Mesothelial cell of epicardium (in vitro differentiated cells): ENCODE results near the gene ELMO3. TPM values are rescaled to one million over a fixed set of nuclear protein-coding genes. Genes with fewer than 3 reads are reported as not detected.

ENCODE experiments used
- DNase-seq, 2 experiments: peaks; one replicate each; pipeline ENCODE4 v3.0.0; 2021; ENCODE audit warnings: low spot score in 2 of 2; ENCODE audit not compliant: unreplicated experiment in 2 of 2
- H3K27ac Mint-ChIP-seq: 2 replicates; pipeline ENCODE4 v1.8.0; 2021; ENCODE audit warnings: mixed read lengths
- H3K27me3 Mint-ChIP-seq: 2 replicates; pipeline ENCODE4 v1.8.0; 2021; ENCODE audit warnings: low read depth, mixed read lengths
- H3K36me3 Mint-ChIP-seq: 2 replicates; pipeline ENCODE4 v1.8.0; 2021; ENCODE audit warnings: mixed read lengths
- H3K4me1 Mint-ChIP-seq: 2 replicates; pipeline ENCODE4 v1.8.0; 2021; ENCODE audit warnings: mixed read lengths
- H3K4me3 Mint-ChIP-seq: 2 replicates; pipeline ENCODE4 v1.8.0; 2021; ENCODE audit warnings: mild to moderate bottlenecking, moderate library complexity, mixed read lengths
- H3K9me3 Mint-ChIP-seq: 2 replicates; pipeline ENCODE4 v1.8.0; 2021; ENCODE audit warnings: mixed read lengths
- total RNA-seq: library from RNA; stranded (reverse); gene quantifications from 3 replicates; pipeline ENCODE4 v1.2.1, GENCODE V29; 2021
- TF ChIP-seq, protein P1 (sequence below): fragments of 200-600 bp; sonication (generic); IDR thresholded peaks from one replicate; pipeline ENCODE4 v1.5.0; 2021; ENCODE audit warnings: antibody characterized with exemption; ENCODE audit not compliant: unreplicated experiment

The ELMO3 gene
- total RNA-seq, 1 donor from 2014 or later, result 9.7 TPM

GRCh38 chr16:67173323-67173722, 25.6 kb upstream of the ELMO3 start:
- no peaks in the 10 kb centered on the region for H3K36me3 Mint-ChIP-seq
- DNase-seq, result no peak
- TF ChIP-seq, protein P1, sequence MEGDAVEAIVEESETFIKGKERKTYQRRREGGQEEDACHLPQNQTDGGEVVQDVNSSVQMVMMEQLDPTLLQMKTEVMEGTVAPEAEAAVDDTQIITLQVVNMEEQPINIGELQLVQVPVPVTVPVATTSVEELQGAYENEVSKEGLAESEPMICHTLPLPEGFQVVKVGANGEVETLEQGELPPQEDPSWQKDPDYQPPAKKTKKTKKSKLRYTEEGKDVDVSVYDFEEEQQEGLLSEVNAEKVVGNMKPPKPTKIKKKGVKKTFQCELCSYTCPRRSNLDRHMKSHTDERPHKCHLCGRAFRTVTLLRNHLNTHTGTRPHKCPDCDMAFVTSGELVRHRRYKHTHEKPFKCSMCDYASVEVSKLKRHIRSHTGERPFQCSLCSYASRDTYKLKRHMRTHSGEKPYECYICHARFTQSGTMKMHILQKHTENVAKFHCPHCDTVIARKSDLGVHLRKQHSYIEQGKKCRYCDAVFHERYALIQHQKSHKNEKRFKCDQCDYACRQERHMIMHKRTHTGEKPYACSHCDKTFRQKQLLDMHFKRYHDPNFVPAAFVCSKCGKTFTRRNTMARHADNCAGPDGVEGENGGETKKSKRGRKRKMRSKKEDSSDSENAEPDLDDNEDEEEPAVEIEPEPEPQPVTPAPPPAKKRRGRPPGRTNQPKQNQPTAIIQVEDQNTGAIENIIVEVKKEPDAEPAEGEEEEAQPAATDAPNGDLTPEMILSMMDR, result no peak
- H3K4me1 Mint-ChIP-seq, result peaks cover 39% of the 10 kb centered on the region
- H3K4me3 Mint-ChIP-seq, result peak overlapping the region; percentile 66
- H3K27ac Mint-ChIP-seq, result no peak overlapping the region
- H3K9me3 Mint-ChIP-seq, result no peaks in the 10 kb centered on the region
- H3K27me3 Mint-ChIP-seq, result peaks cover 54% of the 10 kb centered on the region

- Mint-ChIP-seq H3K36me3 (peaks cover 3% of the 10 kb centered on the region), H3K4me1 (peaks cover 46% of the 10 kb centered on the region), H3K9me3 (no peaks in the 10 kb centered on the region), H3K27me3 (peaks cover 51% of the 10 kb centered on the region), H3K4me3 (peak overlapping the region; percentile 66), H3K27ac (no peak overlapping the region)
- TF ChIP-seq, protein P1, result no peak
- no peak for DNase-seq
Observed at GRCh38 chr16:67173808-67174705, 24.9 kb upstream of the ELMO3 start.

DNA sequence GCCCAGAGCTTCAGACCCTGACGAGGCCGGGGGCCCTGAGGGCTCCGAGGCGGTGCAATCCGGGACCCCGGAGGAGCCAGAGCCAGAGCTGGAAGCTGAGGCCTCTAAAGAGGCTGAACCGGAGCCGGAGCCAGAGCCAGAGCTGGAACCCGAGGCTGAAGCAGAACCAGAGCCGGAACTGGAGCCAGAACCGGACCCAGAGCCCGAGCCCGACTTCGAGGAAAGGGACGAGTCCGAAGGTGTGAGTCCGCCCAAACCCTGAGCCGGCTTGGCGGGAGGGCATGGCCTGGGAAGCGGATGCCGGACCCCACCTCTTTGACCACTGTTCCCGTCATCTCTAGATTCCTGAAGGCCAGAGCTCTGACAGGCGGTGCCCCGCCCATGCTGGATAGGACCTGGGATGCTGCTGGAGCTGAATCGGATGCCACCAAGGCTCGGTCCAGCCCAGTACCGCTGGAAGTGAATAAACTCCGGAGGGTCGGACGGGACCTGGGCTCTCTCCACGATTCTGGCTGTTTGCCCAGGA, 24.2 kb upstream of the ELMO3 start:
- TF ChIP-seq, protein P1, result no peak
- H3K4me1 Mint-ChIP-seq, result peaks cover 41% of the 10 kb centered on the region
- H3K27me3 Mint-ChIP-seq, result peaks cover 44% of the 10 kb centered on the region
- H3K9me3 Mint-ChIP-seq, result no peaks in the 10 kb centered on the region
- no peak for DNase-seq
- no peak overlapping the region for H3K4me3 Mint-ChIP-seq
- peaks cover 3% of the 10 kb centered on the region for H3K36me3 Mint-ChIP-seq
- H3K27ac Mint-ChIP-seq, result no peak overlapping the region

GRCh38 chr16:67176662-67177061, 22.3 kb upstream of the ELMO3 start:
- H3K27ac Mint-ChIP-seq, result no peak overlapping the region
- no peak for DNase-seq
- H3K9me3 Mint-ChIP-seq, result no peaks in the 10 kb centered on the region
- TF ChIP-seq, protein P1, result no peak
- peaks cover 3% of the 10 kb centered on the region for H3K36me3 Mint-ChIP-seq
- H3K4me3 Mint-ChIP-seq, result peak overlapping the region; percentile 3
- peaks cover 40% of the 10 kb centered on the region for H3K27me3 Mint-ChIP-seq
- peaks cover 26% of the 10 kb centered on the region for H3K4me1 Mint-ChIP-seq

- TF ChIP-seq, protein P1, result no peak
- H3K36me3 Mint-ChIP-seq, result peaks cover 3% of the 10 kb centered on the region
- H3K9me3 Mint-ChIP-seq, result no peaks in the 10 kb centered on the region
- DNase-seq, result no peak
- H3K4me3 Mint-ChIP-seq, result peak overlapping the region; percentile 58
- no peak overlapping the region for H3K27ac Mint-ChIP-seq
- peaks cover 24% of the 10 kb centered on the region for H3K4me1 Mint-ChIP-seq
- H3K27me3 Mint-ChIP-seq, result peaks cover 33% of the 10 kb centered on the region
Observed at GRCh38 chr16:67177743-67178699, 20.9 kb upstream of the ELMO3 start.
